Fibroblast of lung (primary cell): ENCODE measurements around the gene ZNF20. TPM values are rescaled to one million over a fixed set of nuclear protein-coding genes. Genes with fewer than 3 reads are reported as not detected.

ENCODE experiments used
- DNase-seq, 2 donors: peaks; one replicate each; pipeline versions ENCODE4 v3.0.0 to v3.0.0-alpha.2; 2010; ENCODE audit warnings: low read depth in 2 of 2
- H2AFZ ChIP-seq: 2 replicates; pipeline ENCODE4 v1.5.1; 2012; ENCODE audit warnings: low read length, control low read depth, inconsistent platforms
- H3K27ac ChIP-seq: 2 replicates; pipeline ENCODE4 v1.5.1; 2011; ENCODE audit warnings: low read length, control low read depth; ENCODE audit not compliant: insufficient read depth
- H3K27me3 ChIP-seq: 2 replicates; pipeline ENCODE4 v1.5.1; 2011; ENCODE audit warnings: mild to moderate bottlenecking, low read length; ENCODE audit not compliant: control insufficient read depth, insufficient read depth
- H3K36me3 ChIP-seq: 2 replicates; pipeline ENCODE4 v1.5.1; 2011; ENCODE audit warnings: low read length; ENCODE audit not compliant: control insufficient read depth, insufficient read depth
- H3K4me1 ChIP-seq: 2 replicates; pipeline ENCODE4 v1.5.1; 2011; ENCODE audit warnings: low read length; ENCODE audit not compliant: control insufficient read depth, insufficient read depth; ENCODE audit errors: extremely low read depth
- H3K4me2 ChIP-seq: 2 replicates; pipeline ENCODE4 v1.5.1; 2011; ENCODE audit warnings: low read length, control low read depth; ENCODE audit not compliant: insufficient read depth; ENCODE audit errors: extremely low read depth
- H3K4me3 ChIP-seq, 4 experiments: fragments of 200-600 bp in 1 of 4; sonication (generic) in 1 of 4; replicated peaks in 1 of 4; 2 replicates each; pipeline ENCODE4 v1.5.1; 2011 to 2016; ENCODE audit warnings: low read length in 4 of 4, low read depth in 3 of 4, mild to moderate bottlenecking in 3 of 4, control low read depth in 2 of 4, inconsistent platforms in 1 of 4, mixed read lengths in 1 of 4; ENCODE audit not compliant: insufficient read depth in 1 of 4; ENCODE audit errors: control extremely low read depth in 1 of 4
- H3K79me2 ChIP-seq: 2 replicates; pipeline ENCODE4 v1.5.1; 2012; ENCODE audit warnings: mild to moderate bottlenecking, low read length, inconsistent platforms; ENCODE audit not compliant: control insufficient read depth, insufficient read depth
- H3K9ac ChIP-seq: 2 replicates; pipeline ENCODE4 v1.5.1; 2011; ENCODE audit warnings: mild to moderate bottlenecking, low read length, control low read depth; ENCODE audit not compliant: insufficient read depth
- H3K9me3 ChIP-seq: 2 replicates; pipeline ENCODE4 v1.5.1; 2012; ENCODE audit warnings: low read depth, low read length; ENCODE audit not compliant: control insufficient read depth, insufficient read depth
- H4K20me1 ChIP-seq: 2 replicates; pipeline ENCODE4 v1.5.1; 2011; ENCODE audit warnings: low read length; ENCODE audit not compliant: control insufficient read depth, insufficient read depth; ENCODE audit errors: extremely low read depth
- CTCF ChIP-seq, 2 donors: IDR thresholded peaks in 1 of 2; conservative IDR thresholded peaks in 1 of 2; 1 replicate in 1 of 2; 2 replicates in 1 of 2; pipeline ENCODE4 v1.5.1; 2011 to 2012; ENCODE audit warnings: low read length in 2 of 2, control low read depth in 1 of 2, inconsistent platforms in 1 of 2, low read depth in 1 of 2, mild to moderate bottlenecking in 1 of 2
- EZH2 ChIP-seq: IDR thresholded peaks from 2 replicates; pipeline ENCODE4 v1.5.1; 2012; ENCODE audit warnings: low read length, control low read depth, mild to moderate bottlenecking; ENCODE audit errors: missing control alignments
- polyA plus RNA-seq, 2 donors: library from polyadenylated mRNA; depleted of rRNA in 1 of 2; stranded (reverse) in 1 of 2; unstranded in 1 of 2; fragments of >200 nt; gene quantifications; 2 replicates each; pipeline ENCODE4 v1.2.1, GENCODE V29; 2011 to 2012; ENCODE audit warnings: missing spikeins in 1 of 2
- total RNA-seq: library from RNA; depleted of rRNA; stranded (reverse); fragments of >200 nt; gene quantifications from 2 replicates; pipeline ENCODE4 v1.2.1, GENCODE V29; 2014

The ZNF20 gene
- total and polyA plus RNA-seq, 2 donors (not counting 1 experiment from before 2014, with no cell fraction given) = 3.3 to 8.6 TPM

GRCh38 chr19:12166626-12167025 lies 26.5 kb upstream of the ZNF20 start:
- no peak overlapping the region for H3K9ac ChIP-seq
- no peak for TF ChIP-seq EZH2
- no peak for TF ChIP-seq CTCF (conservative IDR thresholded peaks at IDR 0.05 in 1 of 2, IDR thresholded peaks at IDR 0.05 in 1 of 2; ENCODE audit: low read depth in 1 of 2, low read length in 2 of 2)
- H4K20me1 ChIP-seq = no peaks in the 10 kb centered on the region

DNA sequence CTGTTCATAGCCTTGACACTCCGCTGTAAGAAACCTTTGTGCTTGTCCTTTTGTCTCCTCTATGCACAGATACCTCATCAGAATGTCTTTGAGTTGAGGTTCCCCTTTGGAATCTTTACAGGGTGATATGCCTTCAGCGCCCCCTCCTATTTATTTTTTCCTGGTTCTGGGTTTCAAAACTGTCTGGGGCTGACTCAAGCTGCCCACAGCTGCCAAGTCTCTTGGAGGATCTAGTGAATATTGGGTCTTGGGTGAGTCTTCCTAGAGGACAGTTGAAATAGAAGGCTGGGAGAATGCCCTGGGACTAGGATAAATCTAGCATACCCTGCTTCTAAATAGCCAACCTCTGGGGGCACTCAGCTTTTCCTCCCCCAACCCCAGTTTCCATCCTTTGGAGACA lies 23.7 kb upstream of the ZNF20 start:
- peaks cover 21% of the 10 kb centered on the region for H3K79me2 ChIP-seq
- peak overlapping the region; percentile 84 for H2AFZ ChIP-seq
- TF ChIP-seq EZH2 = no peak
- TF ChIP-seq CTCF (conservative IDR thresholded peaks at IDR 0.05 in 1 of 2, IDR thresholded peaks at IDR 0.05 in 1 of 2; ENCODE audit: low read depth in 1 of 2, low read length in 2 of 2) = no peak

More at GRCh38 chr19:12166626-12167025, 26.5 kb upstream of the ZNF20 start:
- Histone ChIP-seq H3K27me3 (no peaks in the 10 kb centered on the region), H3K4me3 (no peak overlapping the region), H3K4me1 (no peaks in the 10 kb centered on the region), H3K27ac (no peak overlapping the region), H3K79me2 (peaks cover 21% of the 10 kb centered on the region), H2AFZ (no peak overlapping the region), H3K36me3 (no peaks in the 10 kb centered on the region), H3K4me2 (no peak overlapping the region), H3K9me3 (no peaks in the 10 kb centered on the region)
- peak; percentile 32 to 50 for DNase-seq

GRCh38 chr19:12162882-12163806 lies 23.0 kb upstream of the ZNF20 start, which contains the start of gene ZNF136:
Gene ZNF136 (plus strand): TSS chr19:12163096. CDS start chr19:12163204, 108 bp downstream.
- TF ChIP-seq CTCF (conservative IDR thresholded peaks at IDR 0.05 in 1 of 2, IDR thresholded peaks at IDR 0.05 in 1 of 2; ENCODE audit: low read depth in 1 of 2, low read length in 2 of 2) (no peak), EZH2 (no peak)
- Histone ChIP-seq H3K27ac (peak within 1 kb of the TSS; percentile 98), H3K79me2 (peaks cover 21% of the 10 kb centered on the region), H3K4me2 (peak within 1 kb of the TSS; percentile 92), H3K4me3 (peak within 1 kb of the TSS; percentile 89 to 97 (median 92)), H3K36me3 (no peaks in the 10 kb centered on the region), H3K4me1 (no peaks in the 10 kb centered on the region), H2AFZ (peak within 1 kb of the TSS; percentile 99), H4K20me1 (no peaks in the 10 kb centered on the region), H3K27me3 (no peaks in the 10 kb centered on the region), H3K9me3 (no peaks in the 10 kb centered on the region), H3K9ac (peak within 1 kb of the TSS; percentile 93)
- peak; percentile 93 to 95 for DNase-seq

More for the DNA sequence above, 23.7 kb upstream of the ZNF20 start:
- Histone ChIP-seq H3K27me3 (no peaks in the 10 kb centered on the region), H3K36me3 (no peaks in the 10 kb centered on the region), H3K4me3 (peak overlapping the region; percentile 89 to 97 (median 92)), H3K9ac (peak overlapping the region; percentile 93), H3K4me2 (peak overlapping the region; percentile 92), H4K20me1 (no peaks in the 10 kb centered on the region), H3K27ac (peak overlapping the region; percentile 98), H3K4me1 (no peaks in the 10 kb centered on the region), H3K9me3 (no peaks in the 10 kb centered on the region)
- peak in 1 of 2 donors; percentile 36 for DNase-seq
